Activated B cell treated with CpG ODN at 0.5 μM for 24 hours (primary cell): ENCODE measurements around the gene NRSN2. TPM values are rescaled to one million over a fixed set of nuclear protein-coding genes. Genes with fewer than 3 reads are reported as not detected.
"Not testable (repeated sequence)": the region's sequence is repeated elsewhere in the genome, so short reads cannot be mapped to it uniquely, and the experiment has no call there.

Experiments
- ATAC-seq: fragments of 200-7000 bp; cut with Tn5 transposase; one replicate; pipeline ENCODE4 v1.10.0; 2021; ENCODE audit warnings: low read depth, mild to moderate bottlenecking, moderate library complexity
- CTCF ChIA-PET: fragments of 350-600 bp; sonication (Branson Sonifier 250); formaldehyde crosslinking; loops from one replicate; lab custom pipeline; 2021; ENCODE audit warnings: antibody characterized with exemption; lab: Charles Lee
- POLR2A ChIA-PET: fragments of 350-600 bp; sonication (Branson Sonifier 250); formaldehyde crosslinking; loops from one replicate; lab custom pipeline; 2021; ENCODE audit warnings: antibody characterized with exemption; lab: Charles Lee
- DNase-seq: peaks from one replicate; pipeline ENCODE4 v3.0.0; 2022
- H3K27ac Mint-ChIP-seq: one replicate; pipeline ENCODE4 v1.8.0; 2020; ENCODE audit warnings: mixed read lengths
- H3K27me3 Mint-ChIP-seq: one replicate; pipeline ENCODE4 v1.8.0; 2021; ENCODE audit warnings: mixed read lengths
- H3K36me3 Mint-ChIP-seq: one replicate; pipeline ENCODE4 v1.8.0; 2021; ENCODE audit warnings: low read depth, mixed read lengths
- H3K4me1 Mint-ChIP-seq: one replicate; pipeline ENCODE4 v1.8.0; 2021; ENCODE audit warnings: mixed read lengths
- H3K4me3 Mint-ChIP-seq: one replicate; pipeline ENCODE4 v1.8.0; 2020; ENCODE audit warnings: mild to moderate bottlenecking, mixed read lengths
- H3K9me3 Mint-ChIP-seq: one replicate; pipeline ENCODE4 v1.8.0; 2020; ENCODE audit warnings: mixed read lengths
- intact Hi-C: fragments of 100-400 bp; cut with micrococcal nuclease; formaldehyde crosslinking; loops from one replicate; pipeline ENCODE4 v1.15.1; 2024
- total RNA-seq: library from RNA; stranded (reverse); gene quantifications from 2 replicates; pipeline ENCODE4 v1.2.3, GENCODE V29; 2022
- TF ChIP-seq, protein P1 (sequence below): fragments of 200-600 bp; IDR thresholded peaks from one replicate; pipeline ENCODE4 v1.8.0; 2022; ENCODE audit warnings: antibody characterized with exemption, mild to moderate bottlenecking

NRSN2 gene
- total RNA-seq, 1 donor from 2014 or later: 12.8 TPM

DNA sequence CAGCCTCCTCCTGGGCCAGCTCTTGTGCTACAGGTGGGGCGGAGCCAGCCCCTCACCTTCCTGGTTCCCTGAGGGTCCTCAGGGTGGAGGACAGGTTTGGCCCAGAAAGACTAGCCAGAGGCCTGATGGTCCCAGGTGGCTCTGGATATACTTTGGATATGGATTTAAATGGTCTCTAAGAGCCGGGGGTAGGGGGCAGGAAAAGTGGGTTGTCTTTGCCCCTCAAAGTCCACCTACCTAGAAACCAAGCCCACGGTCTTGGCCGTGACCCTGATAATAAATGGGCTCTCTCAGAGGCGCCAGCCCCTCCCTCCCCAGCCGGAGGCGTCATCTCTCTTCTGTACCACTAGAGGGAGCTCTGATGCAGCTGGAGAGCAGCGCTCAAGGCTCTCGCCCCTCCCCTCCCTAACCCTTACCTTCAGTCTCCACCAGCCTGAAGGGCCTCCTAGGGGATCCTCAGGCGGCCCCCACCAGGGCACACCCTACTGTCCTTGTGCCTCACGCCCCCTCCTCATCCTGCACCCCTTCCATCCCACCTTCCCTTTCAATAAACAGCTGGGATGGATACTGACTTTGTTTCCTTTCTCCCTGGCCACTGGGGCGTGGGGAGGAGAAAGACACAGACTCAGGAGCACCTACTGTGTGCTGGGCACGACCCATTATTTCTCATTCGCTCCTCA, 7.5 kb downstream of the NRSN2 start:
- no peak overlapping the region for H3K27ac Mint-ChIP-seq
- TF ChIP-seq, protein P1, sequence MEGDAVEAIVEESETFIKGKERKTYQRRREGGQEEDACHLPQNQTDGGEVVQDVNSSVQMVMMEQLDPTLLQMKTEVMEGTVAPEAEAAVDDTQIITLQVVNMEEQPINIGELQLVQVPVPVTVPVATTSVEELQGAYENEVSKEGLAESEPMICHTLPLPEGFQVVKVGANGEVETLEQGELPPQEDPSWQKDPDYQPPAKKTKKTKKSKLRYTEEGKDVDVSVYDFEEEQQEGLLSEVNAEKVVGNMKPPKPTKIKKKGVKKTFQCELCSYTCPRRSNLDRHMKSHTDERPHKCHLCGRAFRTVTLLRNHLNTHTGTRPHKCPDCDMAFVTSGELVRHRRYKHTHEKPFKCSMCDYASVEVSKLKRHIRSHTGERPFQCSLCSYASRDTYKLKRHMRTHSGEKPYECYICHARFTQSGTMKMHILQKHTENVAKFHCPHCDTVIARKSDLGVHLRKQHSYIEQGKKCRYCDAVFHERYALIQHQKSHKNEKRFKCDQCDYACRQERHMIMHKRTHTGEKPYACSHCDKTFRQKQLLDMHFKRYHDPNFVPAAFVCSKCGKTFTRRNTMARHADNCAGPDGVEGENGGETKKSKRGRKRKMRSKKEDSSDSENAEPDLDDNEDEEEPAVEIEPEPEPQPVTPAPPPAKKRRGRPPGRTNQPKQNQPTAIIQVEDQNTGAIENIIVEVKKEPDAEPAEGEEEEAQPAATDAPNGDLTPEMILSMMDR: no peak
- ChIA-PET CTCF (interaction anchor here (0.6 to 3.5 kb wide), 14 partner anchors 8 to 384 kb away, joined by 3 to 43 read pairs (median 4); partner anchors contain the start of gene CSNK2A1), POLR2A (interaction anchor here (1.6 kb wide), 1 partner anchor 53 kb away, joined by 5 read pairs; no protein-coding TSS in a partner anchor)
- peak; percentile 100 for ATAC-seq
- no peaks in the 10 kb centered on the region for H3K27me3 Mint-ChIP-seq
- H3K4me3 Mint-ChIP-seq: no peak overlapping the region
- no peaks in the 10 kb centered on the region for H3K36me3 Mint-ChIP-seq
- no peaks in the 10 kb centered on the region for H3K9me3 Mint-ChIP-seq
- peak; percentile 70 for DNase-seq
- peaks cover 11% of the 10 kb centered on the region for H3K4me1 Mint-ChIP-seq
- intact Hi-C loops: loop anchor here (1.0 to 2.0 kb wide), 9 partner anchors 26 to 385 kb away; partner anchors contain the start of genes TBC1D20 and TRIB3

DNA sequence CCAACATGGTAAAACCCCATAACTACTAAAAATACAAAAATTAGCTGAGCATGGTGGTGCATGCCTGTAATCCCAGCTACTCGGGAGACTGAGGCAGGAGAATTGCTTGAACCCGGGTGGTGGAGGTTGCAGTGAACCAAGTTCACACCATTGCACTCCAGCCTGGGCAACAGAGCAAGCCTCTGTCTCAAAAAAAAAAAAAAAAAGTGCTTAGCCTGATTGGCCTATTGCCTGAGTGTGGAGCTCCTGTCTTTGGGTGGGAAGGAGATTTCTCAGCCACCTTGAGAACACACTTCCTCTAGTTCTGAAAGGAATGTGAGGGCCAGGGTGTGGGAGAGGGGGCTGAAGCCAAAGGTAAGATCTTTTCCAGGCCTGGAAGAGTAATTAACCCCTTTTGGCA, 9.2 kb downstream of the NRSN2 start:
- CTCF ChIA-PET: interaction anchor here (1.2 to 3.5 kb wide), 3 partner anchors 120 to 289 kb away, joined by 3 to 43 read pairs (median 18); no protein-coding TSS in a partner anchor
- H3K9me3 Mint-ChIP-seq, ATAC-seq, intact Hi-C loops, DNase-seq, H3K27ac Mint-ChIP-seq, H3K4me3 Mint-ChIP-seq, H3K27me3 Mint-ChIP-seq, H3K36me3 Mint-ChIP-seq, POLR2A ChIA-PET: not testable (repeated sequence)
- peaks cover 17% of the 10 kb centered on the region for H3K4me1 Mint-ChIP-seq

DNA sequence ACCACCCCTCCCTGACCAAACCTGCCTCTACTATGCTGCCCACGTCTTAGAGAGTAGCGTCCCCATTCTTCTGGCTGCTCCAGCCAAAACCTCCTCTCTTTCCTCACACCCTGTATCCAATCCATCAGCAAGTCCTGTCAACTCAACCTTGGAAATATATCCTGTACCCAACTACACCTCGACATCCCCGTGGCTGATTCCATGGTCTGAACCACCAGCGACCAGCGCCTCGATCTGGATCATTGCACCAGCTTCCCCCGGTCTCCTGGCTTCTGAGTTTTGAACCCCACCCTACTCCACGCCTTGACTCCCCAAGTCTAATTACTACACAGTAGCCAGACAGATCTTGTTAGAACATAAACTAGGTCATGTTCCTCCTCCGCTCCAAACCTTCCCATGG, 9.8 kb downstream of the NRSN2 start:
- CTCF ChIA-PET: interaction anchor here (1.2 to 3.3 kb wide), 2 partner anchors 120 to 289 kb away, joined by 3 to 18 read pairs; no protein-coding TSS in a partner anchor
- TF ChIP-seq, protein P1: no peak
- ATAC-seq: no peak
- Mint-ChIP-seq H3K4me3 (no peak overlapping the region), H3K4me1 (peaks cover 23% of the 10 kb centered on the region), H3K27me3 (no peaks in the 10 kb centered on the region), H3K27ac (no peak overlapping the region), H3K9me3 (no peaks in the 10 kb centered on the region), H3K36me3 (no peaks in the 10 kb centered on the region)
- POLR2A ChIA-PET: no interaction called here
- intact Hi-C loops: no loop called here
- no peak for DNase-seq

DNA sequence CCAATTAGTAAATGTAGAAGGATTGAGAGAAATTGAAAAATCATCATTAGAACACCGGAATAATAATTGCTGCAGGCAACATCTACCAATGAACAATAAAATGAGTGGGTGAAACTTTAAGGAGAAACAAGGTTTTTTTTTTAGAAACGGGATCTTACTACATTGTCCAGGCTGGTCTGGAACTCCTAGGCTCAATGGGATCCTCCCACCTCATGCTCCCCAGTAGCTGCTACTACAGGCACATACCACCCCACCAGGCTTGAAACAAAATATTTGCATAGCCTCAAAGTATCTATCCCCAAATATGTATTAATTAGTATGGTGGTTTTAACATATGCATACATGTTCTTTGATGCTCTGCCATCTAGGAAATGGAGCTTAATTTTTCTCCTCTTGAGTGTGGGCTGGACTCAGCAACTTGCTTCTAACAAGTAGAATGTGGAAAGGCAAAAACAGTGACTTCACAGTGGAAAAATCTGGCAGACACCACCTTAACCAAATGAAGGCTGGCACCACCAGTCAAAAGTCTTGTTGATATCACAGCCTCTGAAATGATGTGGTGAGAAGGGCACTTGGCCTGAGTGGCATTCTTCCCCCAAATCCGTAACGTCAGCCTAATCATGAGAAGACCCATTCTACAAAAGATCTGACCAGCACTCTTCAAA, 12.1 kb downstream of the NRSN2 start:
- Mint-ChIP-seq H3K9me3 (no peaks in the 10 kb centered on the region), H3K36me3 (no peaks in the 10 kb centered on the region), H3K27ac (no peak overlapping the region), H3K27me3 (no peaks in the 10 kb centered on the region), H3K4me1 (peaks cover 36% of the 10 kb centered on the region), H3K4me3 (no peak overlapping the region)
- ChIA-PET POLR2A (interaction anchor here (0.6 kb wide), 1 partner anchor 119 kb away, joined by 4 read pairs; no protein-coding TSS in a partner anchor), CTCF (no interaction called here)
- TF ChIP-seq, protein P1: no peak
- no peak for DNase-seq
- intact Hi-C loops: no loop called here
- ATAC-seq: no peak

DNA sequence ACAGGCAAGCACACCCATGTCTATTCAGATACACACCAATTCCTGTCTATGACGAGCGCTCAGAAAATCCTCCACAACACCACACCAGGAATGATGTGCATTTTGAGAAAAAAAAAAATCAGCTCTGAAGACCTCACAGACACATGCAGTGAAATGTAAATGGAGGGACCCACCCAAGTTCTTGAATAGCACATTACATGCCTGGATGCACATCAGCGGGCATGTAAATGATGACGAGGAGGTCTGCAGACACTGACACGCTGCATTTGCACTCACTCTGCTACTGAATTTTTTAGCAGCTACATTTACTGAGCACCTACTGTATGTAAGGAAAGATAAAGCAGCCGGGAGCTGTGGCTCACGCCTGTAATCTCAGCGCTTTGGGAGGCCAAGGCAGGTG, 14.7 kb downstream of the NRSN2 start:
- POLR2A ChIA-PET: interaction anchor here (0.5 to 2.4 kb wide), 8 partner anchors 19 to 483 kb away, joined by 3 to 9 read pairs (median 4); partner anchors contain the start of genes CSNK2A1, TBC1D20 and TRIB3
- TF ChIP-seq, protein P1: no peak
- intact Hi-C loops: no loop called here
- Mint-ChIP-seq H3K27me3 (no peaks in the 10 kb centered on the region), H3K4me1 (peaks cover 33% of the 10 kb centered on the region), H3K4me3 (peak overlapping the region; percentile 25), H3K27ac (peak overlapping the region; percentile 19), H3K36me3 (no peaks in the 10 kb centered on the region), H3K9me3 (no peaks in the 10 kb centered on the region)
- DNase-seq (no peak), ATAC-seq (peak; percentile 79)
- CTCF ChIA-PET: interaction anchor here (1.4 kb wide), 1 partner anchor 119 kb away, joined by 5 read pairs; no protein-coding TSS in a partner anchor
